HG03565 (cell line): ENCODE measurements around the gene KMT2E.
A peak's percentile ranks its signal among the peaks of the same experiment; 100 is the strongest.

Experiments
- ATAC-seq: cut with Tn5 transposase; IDR thresholded peaks from one replicate; pipeline ENCODE4 v1.9.1; 2021; ENCODE audit warnings: mild to moderate bottlenecking, moderate library complexity; ENCODE audit not compliant: unreplicated experiment

The KMT2E gene

DNA sequence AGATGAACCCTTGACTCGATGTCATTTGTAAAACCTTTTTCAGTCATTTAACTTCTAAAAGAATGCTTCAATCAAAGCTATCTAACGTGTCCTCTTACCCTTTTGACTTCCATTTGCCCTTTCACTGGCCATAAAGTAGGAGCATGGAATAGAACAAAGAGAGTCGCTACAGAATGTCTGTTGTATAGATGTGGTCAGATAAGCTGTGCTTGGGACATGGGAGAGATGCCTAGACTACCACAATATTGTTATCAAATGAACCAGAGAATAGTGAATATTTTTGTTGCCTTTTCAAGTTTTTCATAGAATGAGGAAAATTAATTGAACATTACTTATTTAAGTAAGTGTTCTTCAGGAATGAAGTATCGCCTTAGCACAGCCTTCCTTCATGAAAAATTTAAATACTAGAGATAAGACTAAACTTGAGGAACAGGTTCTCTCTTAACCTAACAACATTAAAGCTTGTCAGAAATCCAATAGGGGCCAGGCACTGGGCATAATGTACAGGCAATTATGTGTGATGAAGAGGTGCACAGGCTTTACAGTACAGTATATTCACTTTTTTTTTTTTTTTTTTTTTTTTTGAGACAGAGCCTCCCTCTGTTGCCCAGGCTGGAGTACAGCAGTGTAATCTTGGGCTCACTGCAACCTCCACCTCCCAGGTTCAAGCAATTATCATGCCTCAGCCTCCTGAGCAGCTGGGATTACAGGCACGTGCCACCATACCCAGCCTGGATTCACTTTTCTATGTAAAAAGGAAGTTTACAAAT lies 7.5 kb upstream of the KMT2E start:
- no peak for ATAC-seq

DNA sequence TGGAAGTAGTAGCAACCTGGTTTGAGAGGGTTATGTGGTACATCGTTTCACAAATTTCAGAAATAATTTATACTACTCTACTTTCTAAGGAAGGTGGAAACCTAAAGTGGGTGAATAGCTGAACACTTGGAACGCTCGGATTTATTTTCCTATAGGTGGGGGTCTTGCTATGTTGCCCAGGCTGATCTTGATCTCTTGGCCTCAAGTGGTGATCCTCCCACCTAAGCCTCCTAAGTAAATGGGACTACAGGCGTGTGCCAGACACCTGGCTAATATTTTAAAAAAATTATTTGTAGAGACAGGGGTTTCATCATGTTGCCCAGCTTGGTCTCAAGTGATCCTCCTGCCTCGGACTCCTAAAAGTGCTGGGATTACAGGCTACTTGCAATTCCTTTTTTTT lies 6.7 kb upstream of the KMT2E start:
- no peak for ATAC-seq

DNA sequence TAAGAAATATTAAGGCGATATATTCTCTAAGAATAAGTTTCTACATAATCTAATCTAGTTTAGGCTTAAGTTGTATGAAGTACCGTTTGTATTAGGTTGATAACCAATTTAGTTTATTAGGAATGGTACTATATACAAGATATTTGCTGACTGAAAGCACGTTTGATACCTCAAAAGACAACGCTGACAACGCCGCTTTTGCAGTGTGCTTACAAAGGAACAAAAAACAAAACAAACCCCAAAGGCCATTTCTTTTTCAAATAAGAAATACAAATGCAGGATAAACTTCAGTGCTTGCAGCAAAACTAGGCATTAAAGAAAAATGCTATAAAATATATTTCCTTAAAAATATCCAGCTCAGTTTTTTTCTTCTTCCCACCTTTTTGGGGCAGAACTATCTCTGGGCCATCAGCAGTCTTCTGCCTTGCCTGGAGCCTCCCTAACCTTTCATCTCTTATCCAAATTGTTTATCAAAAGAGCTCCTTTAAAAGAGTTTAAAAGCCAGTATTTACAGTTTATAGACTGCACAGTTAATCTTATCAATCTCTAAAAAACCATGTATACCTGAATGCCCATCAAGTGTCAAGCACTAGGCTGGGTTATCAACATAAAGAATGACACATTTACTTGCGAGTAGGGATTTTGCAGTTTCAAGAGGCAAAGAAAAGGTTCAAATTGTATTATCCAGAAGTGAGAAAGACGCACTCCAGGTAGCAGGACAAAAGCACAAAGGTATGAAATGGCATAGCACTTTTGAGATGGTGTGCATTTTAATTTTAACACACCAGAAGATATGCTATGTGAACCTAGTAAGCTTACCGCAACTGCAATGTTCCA lies 4.1 kb upstream of the KMT2E start:
- no peak for ATAC-seq

DNA sequence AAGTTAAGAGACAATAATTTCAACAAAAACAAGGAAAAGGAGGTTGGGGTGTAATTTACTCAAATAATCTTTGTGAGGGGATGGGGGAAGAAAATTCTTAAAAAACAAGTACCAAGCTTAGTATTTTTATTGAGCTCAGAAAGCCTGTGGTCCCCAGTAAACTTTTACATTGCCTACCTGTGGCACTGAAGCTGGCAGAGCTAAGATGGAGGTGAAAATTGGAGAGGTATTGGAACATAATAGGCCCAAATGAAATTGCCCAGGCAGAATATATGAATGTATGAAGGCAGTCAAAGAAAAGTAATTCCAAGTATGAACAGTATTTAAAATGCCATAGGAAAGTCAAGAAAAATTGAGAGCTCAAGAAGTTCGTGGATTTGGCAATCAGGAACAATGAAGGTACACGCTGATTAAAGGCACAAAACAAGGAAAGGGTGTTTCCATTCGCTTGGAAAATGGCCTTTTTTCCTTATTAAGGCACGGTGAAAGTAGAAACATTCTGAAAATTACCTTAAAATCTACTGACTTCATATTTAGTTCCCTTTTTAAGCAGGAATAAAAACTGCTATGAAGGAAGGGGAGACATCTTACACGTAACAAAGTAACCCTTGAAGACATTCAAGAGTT lies 3.4 kb upstream of the KMT2E start:
- no peak for ATAC-seq

DNA sequence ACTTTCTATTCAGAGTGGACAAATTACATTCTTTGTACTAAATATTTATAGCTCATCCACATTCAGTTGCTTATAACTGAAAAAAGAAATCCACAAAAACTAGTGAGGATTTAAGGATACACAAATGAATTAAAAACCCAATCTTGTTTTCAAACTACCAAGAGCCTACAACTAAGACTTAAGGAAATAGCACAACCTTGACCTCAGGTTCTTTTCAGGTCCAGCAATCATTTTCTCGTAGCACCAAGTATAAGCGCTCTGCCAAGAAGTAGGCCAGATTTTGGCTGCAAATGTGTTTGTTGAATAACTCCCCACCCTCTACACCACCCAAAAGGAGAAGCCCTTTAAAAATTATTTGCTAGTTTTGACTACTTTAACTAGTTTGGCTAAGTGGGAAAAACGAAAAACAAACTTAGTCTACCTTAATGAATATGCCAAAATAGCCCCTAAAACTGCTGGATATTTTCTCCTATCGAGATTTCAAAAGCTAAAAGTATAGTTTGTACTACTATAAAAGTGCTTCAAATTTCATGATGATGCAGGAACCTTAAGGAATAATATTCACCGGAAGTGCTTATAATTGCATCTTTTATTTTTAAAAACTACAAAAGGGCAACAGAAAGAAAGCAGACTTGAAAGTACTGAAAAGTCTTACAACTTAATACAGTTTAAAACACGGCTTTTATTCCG lies 2.7 kb upstream of the KMT2E start:
- ATAC-seq, result no peak

DNA sequence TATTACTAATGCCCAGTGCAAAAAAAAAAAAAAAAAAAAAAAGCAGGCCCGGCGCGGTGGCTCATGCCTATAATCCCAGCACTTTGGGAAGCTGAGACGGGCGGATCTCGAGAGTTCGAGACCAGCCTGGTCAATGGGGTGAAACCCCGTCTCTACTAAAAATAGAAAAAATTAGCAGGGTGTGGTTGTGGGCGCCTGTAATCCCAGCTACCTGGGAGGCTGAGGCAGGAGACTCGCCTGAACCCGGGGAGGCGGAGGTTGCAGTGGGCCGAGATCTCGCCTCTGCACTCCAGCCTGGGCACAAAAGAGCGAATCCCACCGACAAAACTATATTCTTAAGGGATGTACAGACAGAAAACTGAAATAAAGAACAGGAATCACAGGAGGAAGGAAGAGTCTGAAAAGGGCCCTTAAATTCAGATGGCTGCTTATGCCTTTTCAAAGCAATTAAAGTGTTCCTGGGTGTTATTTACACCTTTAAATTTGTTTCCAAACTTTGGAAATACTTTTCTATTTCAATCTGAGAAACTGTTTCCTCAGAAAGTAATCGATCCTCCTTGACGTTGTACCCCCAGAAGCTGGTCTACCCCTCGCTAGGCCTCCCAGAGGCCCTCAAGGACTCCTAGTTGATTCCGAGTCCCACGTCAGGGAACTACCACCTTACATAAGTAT lies 2.0 kb upstream of the KMT2E start:
- ATAC-seq, result no peak

DNA sequence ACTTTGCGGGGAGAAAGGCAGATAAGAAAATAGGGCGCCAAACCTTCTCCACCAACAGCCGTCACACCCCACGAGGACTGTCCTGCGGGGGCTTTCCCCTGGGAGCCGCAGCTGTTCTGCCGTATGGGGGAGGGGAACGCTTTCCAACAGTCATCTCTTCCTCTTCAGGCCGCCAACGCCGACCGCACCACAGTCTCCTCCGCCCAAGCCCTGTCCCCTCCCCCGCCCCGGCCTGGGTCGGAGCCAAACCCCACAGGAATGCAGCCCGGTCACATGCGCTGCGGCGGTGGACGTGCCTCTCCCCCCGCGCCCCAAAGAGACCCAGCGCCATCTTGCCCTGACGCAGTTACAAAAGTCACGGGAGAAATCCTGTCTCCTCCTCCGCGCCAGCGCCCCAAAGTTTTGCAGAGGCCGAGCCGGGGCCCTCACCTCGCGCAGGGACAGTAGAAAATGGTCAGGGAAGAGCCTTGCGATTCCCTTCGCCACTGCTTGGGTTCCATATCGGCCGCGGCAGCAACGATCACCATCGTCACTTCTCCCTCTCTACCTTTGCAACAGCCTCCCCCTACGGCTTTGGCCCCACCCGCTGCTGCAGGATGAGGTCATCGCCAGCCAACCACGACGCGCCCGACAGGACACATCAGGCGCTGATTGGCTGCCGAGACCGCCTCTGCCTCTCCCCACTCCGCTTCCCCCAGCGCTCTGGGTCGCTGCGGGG lies 1.3 kb upstream of the KMT2E start:
- peak; percentile 65 for ATAC-seq

DNA sequence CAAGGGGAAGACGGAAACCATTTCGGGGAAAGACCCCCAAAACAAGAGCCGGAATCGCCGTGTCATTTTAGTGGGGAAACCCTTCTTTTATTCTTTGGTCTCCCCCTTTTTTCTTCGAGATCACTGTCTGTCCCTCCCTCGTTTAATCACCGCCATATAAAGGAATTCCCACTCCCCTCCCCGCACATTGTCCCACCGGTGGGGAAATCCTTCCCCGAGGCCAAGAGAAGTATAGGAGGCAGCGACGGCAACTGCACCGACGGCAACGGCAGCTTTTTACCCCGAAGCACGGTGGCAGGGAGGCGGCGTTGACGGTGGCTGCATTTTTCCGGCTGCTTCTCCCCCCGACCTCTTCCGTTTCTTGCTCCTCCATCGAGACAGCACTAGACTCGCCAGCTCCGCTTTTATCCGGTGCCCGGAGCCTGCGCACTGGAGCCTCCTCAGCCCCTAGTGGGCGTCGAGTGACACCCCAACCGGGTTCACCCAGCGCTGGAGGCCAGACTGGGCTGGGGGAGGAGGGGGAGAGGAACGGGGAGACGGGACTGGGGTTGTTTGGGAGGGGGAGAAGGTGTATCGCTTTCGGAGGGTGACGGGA lies 687 bp upstream of the KMT2E start:
- ATAC-seq, result peak; percentile 23

DNA sequence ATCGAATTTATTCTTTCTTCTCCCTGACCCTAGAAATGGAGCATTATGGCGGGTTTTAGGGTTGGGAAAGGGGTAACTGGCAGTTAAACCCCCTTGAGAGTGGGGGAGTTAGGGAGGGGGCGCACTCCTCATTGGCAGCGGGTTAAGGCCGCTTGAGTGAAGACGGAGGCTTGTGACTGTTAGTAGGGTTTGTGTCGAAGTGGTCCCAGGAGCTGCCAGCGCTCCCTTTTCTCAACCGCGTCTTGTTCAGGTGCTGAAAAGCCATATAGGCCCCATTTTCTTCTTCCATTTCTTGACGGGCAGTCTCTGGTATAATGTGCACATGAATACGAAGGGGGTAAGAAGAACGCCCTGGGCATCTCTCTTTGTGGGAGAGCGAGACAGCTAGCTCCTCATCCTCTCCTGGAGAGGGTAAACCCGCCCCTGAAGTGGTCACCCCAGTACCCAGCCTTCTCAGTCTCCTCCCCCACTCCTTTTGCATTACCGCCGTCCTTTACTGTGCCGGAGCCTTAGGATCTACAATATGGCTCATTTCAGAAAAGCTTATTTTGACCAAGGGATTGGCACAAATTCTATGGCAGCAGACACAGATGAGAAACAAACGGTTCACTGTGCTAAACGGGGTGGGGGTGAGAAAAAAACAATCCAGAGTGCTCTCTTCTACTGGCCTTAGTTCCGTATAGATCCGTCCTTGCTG lies 836 bp downstream of the KMT2E start:
- no peak for ATAC-seq

DNA sequence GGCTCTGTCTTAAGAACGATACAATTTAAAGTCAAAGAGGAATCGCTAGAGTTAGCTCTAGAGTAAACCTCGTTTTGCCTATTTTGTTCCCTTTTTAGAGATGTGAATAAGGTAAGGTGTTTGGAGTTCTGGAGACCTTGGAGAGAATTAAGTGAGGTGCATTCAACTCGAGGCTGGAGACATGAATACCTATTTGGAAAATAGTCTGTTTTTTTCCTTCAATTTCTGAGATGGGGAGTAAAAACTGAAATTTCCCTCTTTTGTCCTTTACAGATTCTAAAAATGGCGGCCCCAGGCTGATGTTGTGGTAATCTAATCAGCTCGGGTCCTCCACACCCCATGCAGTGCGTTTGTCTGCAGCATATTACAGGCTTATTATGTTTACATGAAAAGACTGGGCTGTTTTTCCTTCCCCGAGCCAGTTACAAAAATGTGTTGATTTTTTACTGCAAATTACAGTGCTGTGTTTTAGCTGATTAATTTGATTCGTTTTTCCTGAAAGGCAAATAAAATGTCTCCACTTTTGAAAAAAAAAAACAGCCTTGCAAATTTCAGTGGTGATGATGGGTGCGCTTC lies 1.5 kb downstream of the KMT2E start:
- no peak for ATAC-seq

DNA sequence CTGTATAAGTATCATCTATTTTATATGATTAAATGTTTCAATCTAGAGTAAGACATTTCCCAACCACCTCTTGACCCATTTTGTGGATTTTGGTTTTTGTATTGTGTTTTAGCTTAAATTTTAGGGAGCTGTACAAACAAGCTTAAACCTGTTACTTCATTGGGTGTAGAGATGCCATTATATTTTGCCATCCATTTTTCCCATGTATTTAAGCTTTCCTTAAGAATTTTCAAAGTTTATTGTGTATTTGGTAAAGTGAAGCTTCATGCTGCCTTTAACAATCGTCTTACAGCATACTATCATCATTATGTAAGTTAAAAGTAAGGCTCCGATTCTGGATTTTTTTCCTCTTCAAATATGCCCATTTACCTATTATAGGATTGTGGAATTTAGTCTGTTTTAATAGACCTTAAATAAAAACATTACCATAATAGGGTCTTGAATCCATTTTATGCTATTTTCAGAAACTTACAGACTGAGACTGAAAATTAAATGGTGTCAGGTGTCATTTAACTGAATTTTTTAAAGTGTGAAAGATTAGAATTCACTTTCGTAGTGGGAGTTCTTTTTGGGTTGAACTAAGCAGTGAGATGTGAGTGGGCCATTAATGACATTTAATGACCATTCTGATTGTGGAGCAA lies 2.2 kb downstream of the KMT2E start:
- ATAC-seq, result no peak

DNA sequence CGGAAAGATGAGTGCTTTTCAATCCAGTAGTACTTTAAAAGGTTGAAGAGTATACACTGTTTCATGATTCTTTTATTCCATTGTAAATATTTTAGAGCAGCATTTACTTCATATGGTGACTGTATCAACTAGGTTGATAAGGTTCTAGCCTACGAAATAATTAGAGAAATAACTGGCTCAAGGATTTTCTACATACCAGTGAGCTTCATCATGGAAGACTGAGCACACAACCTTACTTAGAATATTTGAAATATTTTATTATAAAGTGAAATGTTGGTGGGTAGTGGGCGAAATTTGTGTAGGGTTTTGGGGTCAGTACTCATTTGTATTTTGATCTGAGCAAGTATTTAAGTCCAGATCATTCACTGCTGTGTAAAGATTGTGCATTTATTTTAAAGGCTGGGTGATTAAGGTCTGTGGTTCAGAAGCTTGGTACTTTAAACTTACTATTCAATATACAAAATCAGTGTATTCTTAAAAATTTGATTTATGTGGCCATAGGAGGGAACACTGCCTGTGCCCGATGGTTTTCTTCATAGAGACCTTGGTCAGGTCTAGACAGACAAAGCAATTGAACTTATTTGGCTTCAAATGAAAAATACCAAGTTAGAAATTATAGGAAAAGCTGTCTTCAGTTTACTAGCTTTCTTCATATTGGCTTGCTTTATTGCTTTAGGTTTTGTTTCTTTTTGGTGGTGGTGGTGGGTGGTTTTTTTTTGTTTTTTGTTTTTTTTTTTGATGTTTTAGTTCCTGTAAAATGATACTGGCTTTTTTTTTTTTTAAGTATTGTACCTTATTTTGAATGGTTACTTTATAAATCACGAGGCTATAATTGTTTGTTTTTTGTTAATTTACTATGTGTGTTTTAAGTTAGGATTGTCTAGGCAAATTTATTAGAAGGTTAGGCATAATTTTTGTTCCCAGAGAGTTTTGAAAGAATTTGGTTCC lies 3.0 kb downstream of the KMT2E start:
- no peak for ATAC-seq

DNA sequence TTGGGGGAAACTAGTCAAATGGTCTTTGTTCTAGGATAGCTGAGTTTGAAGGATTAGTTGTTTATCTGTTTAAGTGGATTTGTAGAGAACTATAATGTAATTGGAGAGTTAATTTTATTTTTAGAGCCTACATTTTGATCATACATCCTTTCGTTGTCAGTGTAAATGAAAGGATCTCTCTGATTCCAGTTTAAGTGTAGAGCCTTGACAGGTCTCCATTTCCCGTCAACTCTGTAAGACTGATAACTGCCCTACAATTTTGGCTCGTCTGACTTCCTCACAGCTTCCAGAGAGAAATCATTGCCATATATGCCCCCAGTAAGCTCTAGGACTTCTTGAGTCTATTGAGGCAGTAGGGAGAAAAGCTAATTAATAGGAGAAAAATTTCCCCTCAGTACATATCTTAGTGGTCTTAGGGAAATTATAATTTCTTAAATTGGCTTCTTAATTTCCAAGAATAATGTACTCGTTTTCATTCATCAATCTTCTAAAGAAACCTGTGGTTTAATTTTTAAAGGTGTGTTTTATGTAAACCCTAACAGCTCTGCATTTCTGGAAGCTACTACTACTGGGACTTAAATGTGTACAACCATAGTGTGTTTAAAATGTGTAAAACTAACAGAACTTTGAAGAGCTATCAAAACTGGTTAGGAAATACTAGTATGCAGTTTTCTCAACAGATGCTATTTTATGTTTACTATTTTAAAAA lies 3.8 kb downstream of the KMT2E start:
- no peak for ATAC-seq

DNA sequence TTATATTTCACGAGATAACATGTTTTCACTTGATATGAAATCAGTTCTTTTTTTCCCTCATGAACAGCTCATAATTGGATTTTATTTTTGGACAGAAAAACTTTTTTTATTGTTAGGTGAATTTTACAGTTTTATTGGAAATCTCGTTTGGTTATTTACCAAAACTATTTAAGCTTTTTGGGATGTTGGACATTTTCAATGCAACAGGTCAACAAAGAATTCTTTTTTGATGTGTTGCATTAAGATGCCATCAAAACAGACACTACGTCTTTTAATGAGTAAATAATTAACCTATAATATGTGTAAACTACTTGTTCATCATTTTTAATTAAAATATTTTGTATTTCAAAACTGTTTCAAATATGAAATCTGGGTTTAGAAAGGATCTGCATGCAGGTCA lies 5.3 kb downstream of the KMT2E start:
- no peak for ATAC-seq

DNA sequence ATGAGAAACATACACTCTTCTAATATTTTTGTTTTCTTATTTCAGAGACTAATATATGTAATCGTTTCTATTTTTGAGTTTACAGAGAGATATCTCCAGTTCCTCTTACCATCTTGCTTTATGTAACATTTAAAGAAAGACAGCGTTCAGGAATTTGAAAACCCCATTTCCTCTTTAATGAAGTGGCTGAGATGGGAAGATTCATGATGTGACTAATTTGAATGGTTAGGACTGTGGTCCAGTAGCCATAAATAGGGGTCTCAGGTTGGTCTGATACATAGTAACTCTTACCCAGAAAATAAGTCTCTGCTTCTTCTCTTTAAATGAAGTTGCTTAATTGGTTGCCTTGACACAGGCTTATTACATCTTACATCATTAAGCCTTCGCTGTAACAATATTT lies 6.9 kb downstream of the KMT2E start:
- ATAC-seq, result no peak

DNA sequence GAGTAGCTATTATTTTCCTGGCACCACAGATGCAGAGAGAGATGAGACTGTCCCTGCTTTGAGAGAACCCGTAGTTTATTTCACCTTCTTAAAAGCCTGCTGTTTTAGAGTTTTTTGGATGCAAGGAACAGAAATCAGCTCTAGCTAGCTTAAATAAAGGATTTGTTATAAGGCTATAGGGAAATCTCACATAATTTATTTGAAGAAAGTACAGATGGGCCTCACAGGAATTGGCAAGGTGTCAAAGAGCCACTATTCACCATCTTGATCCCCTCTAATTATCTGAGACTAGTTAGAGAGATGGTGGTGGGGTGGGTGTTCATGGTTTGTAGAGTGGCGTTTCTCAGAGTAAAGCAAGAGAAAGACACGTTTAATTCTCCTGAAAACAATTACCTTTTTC lies 7.3 kb downstream of the KMT2E start:
- ATAC-seq, result no peak

DNA sequence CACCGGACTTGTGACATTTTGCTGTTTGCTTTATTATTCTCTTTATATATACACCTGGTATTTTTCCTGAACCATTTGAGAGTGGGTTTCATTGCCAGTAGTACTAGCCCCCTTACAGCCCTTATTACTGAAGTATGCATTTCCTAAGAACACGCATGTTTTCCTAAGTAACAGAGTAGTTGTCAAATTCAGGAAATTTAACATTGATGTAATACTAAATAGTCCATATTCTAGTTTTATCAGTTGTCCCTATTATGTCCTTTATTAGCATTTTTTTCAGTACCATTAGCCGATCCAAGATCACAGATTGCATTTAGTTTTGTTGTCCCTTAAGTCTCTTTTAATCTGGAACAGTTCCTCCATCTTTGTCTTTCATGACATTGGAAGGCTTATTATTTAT lies 8.0 kb downstream of the KMT2E start:
- no peak for ATAC-seq
